HEK293 (cell line): Measurements from ENCODE around the gene MACROH2A2.

Experiments used
- BCL11B ChIP-seq: fragments of 450-650 bp; formaldehyde crosslinking; IDR thresholded peaks from 2 replicates; pipeline ENCODE4 v1.5.1; 2016; ENCODE audit warnings: low read depth, missing biosample characterization, missing genetic modification characterization
- EGR2 ChIP-seq: fragments of 450-650 bp; formaldehyde crosslinking; IDR thresholded peaks from 2 replicates; pipeline ENCODE4 v1.5.1; 2016; ENCODE audit warnings: low read depth, missing biosample characterization, missing genetic modification characterization
- IKZF3 ChIP-seq: fragments of 450-650 bp; IDR thresholded peaks from 2 replicates; pipeline ENCODE4 v1.5.0; 2018; ENCODE audit warnings: missing biosample characterization, mild to moderate bottlenecking, missing genetic modification characterization, moderate library complexity
- MEIS1 ChIP-seq: sonication (generic); formaldehyde crosslinking; IDR thresholded peaks from 2 replicates; pipeline ENCODE4 v1.8.1; 2022; ENCODE audit warnings: missing genetic modification reagents, mild to moderate bottlenecking, borderline replicate concordance
- OSR2 ChIP-seq: fragments of 450-650 bp; formaldehyde crosslinking; IDR thresholded peaks from 2 replicates; pipeline ENCODE4 v1.5.1; 2016; ENCODE audit warnings: missing biosample characterization, missing genetic modification characterization
- SP7 ChIP-seq: fragments of 450-650 bp; formaldehyde crosslinking; IDR thresholded peaks from 2 replicates; pipeline ENCODE4 v1.5.1; 2016; ENCODE audit warnings: missing biosample characterization, missing genetic modification characterization
- ZBTB17 ChIP-seq: fragments of 450-650 bp; formaldehyde crosslinking; IDR thresholded peaks from 2 replicates; pipeline ENCODE4 v1.5.1; 2016; ENCODE audit warnings: missing biosample characterization, missing genetic modification characterization
- ZBTB20 ChIP-seq: fragments of 450-650 bp; formaldehyde crosslinking; IDR thresholded peaks from 2 replicates; pipeline ENCODE4 v1.5.1; 2016; ENCODE audit warnings: missing biosample characterization, missing genetic modification characterization
- ZNF133 ChIP-seq: fragments of 450-650 bp; formaldehyde crosslinking; IDR thresholded peaks from 2 replicates; pipeline ENCODE4 v1.5.1; 2016; ENCODE audit warnings: missing biosample characterization, missing genetic modification characterization
- ZNF214 ChIP-seq: fragments of 450-650 bp; formaldehyde crosslinking; IDR thresholded peaks from 2 replicates; pipeline ENCODE4 v1.5.1; 2017; ENCODE audit warnings: missing biosample characterization, mild to moderate bottlenecking, missing genetic modification characterization, borderline replicate concordance
- ZNF24 ChIP-seq: fragments of 450-650 bp; formaldehyde crosslinking; IDR thresholded peaks from 2 replicates; pipeline ENCODE4 v1.5.1; 2016; ENCODE audit warnings: missing biosample characterization, missing genetic modification characterization
- ZNF324 ChIP-seq: fragments of 450-650 bp; formaldehyde crosslinking; IDR thresholded peaks from 2 replicates; pipeline ENCODE4 v1.5.1; 2016; ENCODE audit warnings: missing biosample characterization, missing genetic modification characterization
- ZNF473 ChIP-seq: fragments of 450-650 bp; formaldehyde crosslinking; IDR thresholded peaks from 2 replicates; pipeline ENCODE4 v1.5.1; 2017; ENCODE audit warnings: missing biosample characterization, missing genetic modification characterization
- ZNF501 ChIP-seq: fragments of 450-650 bp; formaldehyde crosslinking; IDR thresholded peaks from 2 replicates; pipeline ENCODE4 v1.5.1; 2016; ENCODE audit warnings: missing biosample characterization, missing genetic modification characterization
- ZNF610 ChIP-seq: fragments of 450-650 bp; formaldehyde crosslinking; IDR thresholded peaks from 2 replicates; pipeline ENCODE4 v1.5.1; 2016; ENCODE audit warnings: missing biosample characterization, missing genetic modification characterization, borderline replicate concordance
- ZNF626 ChIP-seq: fragments of 450-650 bp; sonication (Bioruptor Pico); formaldehyde crosslinking; IDR thresholded peaks from 2 replicates; pipeline ENCODE4 v1.5.1; 2018; ENCODE audit warnings: missing biosample characterization, missing genetic modification characterization, inconsistent platforms
- ZNF629 ChIP-seq: fragments of 450-650 bp; formaldehyde crosslinking; IDR thresholded peaks from 2 replicates; pipeline ENCODE4 v1.5.1; 2017; ENCODE audit warnings: missing biosample characterization, missing genetic modification characterization
- ZXDB ChIP-seq: fragments of 450-650 bp; formaldehyde crosslinking; IDR thresholded peaks from 2 replicates; pipeline ENCODE4 v1.5.1; 2016; ENCODE audit warnings: missing biosample characterization, missing genetic modification characterization
- TF ChIP-seq, protein P1 (sequence below): fragments of 450-650 bp; formaldehyde crosslinking; IDR thresholded peaks from 2 replicates; pipeline ENCODE4 v1.5.1; 2016; ENCODE audit warnings: missing biosample characterization, missing genetic modification characterization
- TF ChIP-seq, protein P2 (sequence below): fragments of 450-650 bp; formaldehyde crosslinking; IDR thresholded peaks from 2 replicates; pipeline ENCODE4 v1.5.1; 2016; ENCODE audit warnings: missing biosample characterization, missing genetic modification characterization
- TF ChIP-seq, protein P3 (sequence below): fragments of 450-650 bp; formaldehyde crosslinking; IDR thresholded peaks from 2 replicates; pipeline ENCODE4 v1.5.1; 2016; ENCODE audit warnings: missing biosample characterization, missing genetic modification characterization
- TF ChIP-seq, protein P4 (sequence below): fragments of 450-650 bp; formaldehyde crosslinking; IDR thresholded peaks from 2 replicates; pipeline ENCODE4 v1.5.1; 2016; ENCODE audit warnings: missing biosample characterization, missing genetic modification characterization
- TF ChIP-seq, protein P5 (sequence below): fragments of 450-650 bp; formaldehyde crosslinking; IDR thresholded peaks from 2 replicates; pipeline ENCODE4 v1.5.1; 2017; ENCODE audit warnings: missing biosample characterization, missing genetic modification characterization

Gene MACROH2A2

DNA sequence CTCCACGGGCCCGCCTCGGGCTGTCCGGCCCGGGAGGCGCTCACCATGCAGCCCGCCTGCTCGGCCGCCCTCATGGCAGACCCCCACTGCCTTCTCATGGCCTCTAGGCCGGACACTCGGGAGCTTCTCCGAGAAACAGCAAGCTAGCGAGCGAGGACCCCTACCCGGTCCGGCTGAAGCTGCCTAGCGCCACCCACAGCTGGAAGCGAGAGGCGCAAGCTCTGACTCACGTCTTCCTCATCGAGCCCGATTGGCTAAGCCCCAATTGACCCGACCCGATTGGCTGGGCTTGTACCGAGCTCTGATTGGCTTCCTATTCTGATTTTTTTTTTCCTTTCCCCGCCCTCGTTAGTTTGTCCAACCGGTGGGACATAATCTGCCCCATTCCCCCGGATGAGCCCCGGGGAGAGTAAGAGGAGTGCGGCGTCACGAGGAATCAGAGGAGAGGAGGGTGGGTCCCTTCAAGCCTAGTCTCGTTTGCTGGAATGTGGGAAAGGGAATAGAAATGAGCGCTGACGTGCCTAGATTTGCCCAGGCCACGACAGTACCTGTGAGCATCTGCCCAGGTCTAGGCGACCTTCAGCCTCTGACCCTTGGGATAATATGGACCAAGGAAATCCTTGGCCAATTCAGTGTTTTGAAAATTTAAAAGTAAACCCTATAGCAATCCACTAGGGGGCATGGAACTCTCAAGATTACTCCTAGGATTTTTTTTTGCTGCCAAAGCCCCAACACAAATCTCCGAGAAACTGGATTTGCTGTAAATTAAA, 94.0 kb downstream of the MACROH2A2 start, which contains the start of gene TYSND1 (continued):
- no peak for TF ChIP-seq EGR2
- TF ChIP-seq, protein P1, sequence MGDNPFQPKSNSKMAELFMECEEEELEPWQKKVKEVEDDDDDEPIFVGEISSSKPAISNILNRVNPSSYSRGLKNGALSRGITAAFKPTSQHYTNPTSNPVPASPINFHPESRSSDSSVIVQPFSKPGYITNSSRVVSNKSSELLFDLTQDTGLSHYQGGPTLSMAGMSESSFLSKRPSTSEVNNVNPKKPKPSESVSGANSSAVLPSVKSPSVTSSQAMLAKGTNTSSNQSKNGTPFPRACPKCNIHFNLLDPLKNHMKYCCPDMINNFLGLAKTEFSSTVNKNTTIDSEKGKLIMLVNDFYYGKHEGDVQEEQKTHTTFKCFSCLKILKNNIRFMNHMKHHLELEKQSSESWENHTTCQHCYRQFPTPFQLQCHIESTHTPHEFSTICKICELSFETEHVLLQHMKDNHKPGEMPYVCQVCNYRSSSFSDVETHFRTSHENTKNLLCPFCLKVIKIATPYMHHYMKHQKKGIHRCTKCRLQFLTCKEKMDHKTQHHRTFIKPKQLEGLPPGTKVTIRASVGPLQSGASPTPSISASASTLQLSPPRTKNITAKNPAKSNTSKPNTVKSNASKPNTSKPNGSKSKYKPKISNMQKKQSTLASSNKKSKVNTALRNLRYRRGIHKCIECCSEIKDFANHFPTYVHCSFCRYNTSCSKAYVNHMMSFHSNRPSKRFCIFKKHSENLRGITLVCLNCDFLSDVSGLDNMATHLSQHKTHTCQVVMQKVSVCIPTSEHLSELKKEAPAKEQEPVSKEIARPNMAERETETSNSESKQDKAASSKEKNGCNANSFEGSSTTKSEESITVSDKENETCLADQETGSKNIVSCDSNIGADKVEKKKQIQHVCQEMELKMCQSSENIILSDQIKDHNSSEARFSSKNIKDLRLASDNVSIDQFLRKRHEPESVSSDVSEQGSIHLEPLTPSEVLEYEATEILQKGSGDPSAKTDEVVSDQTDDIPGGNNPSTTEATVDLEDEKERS (tag by site-specific recombination), result no peak
- peak; percentile 72 for TF ChIP-seq ZNF629 (tag by site-specific recombination)
- TF ChIP-seq, protein P2, sequence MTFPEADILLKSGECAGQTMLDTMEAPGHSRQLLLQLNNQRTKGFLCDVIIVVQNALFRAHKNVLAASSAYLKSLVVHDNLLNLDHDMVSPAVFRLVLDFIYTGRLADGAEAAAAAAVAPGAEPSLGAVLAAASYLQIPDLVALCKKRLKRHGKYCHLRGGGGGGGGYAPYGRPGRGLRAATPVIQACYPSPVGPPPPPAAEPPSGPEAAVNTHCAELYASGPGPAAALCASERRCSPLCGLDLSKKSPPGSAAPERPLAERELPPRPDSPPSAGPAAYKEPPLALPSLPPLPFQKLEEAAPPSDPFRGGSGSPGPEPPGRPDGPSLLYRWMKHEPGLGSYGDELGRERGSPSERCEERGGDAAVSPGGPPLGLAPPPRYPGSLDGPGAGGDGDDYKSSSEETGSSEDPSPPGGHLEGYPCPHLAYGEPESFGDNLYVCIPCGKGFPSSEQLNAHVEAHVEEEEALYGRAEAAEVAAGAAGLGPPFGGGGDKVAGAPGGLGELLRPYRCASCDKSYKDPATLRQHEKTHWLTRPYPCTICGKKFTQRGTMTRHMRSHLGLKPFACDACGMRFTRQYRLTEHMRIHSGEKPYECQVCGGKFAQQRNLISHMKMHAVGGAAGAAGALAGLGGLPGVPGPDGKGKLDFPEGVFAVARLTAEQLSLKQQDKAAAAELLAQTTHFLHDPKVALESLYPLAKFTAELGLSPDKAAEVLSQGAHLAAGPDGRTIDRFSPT (tag by site-specific recombination), result no peak
- peak; percentile 97 for TF ChIP-seq ZBTB17 (tag by site-specific recombination)
- 0 out of 2 replicates have a peak, but pooled peaks have one; percentile 27 for TF ChIP-seq ZNF24 (tag by site-specific recombination)
- peak; percentile 59; the same call in 1 of the 2 replicates for TF ChIP-seq BCL11B (tag by site-specific recombination)
- no peak for TF ChIP-seq ZNF133
- TF ChIP-seq ZXDB (tag by site-specific recombination), result peak; percentile 76
- no peak; the same call in 1 of the 2 replicates for TF ChIP-seq ZNF324
- TF ChIP-seq ZNF501 (tag by site-specific recombination), result peak; percentile 75; the same call in 1 of the 2 replicates
- peak; percentile 57 for TF ChIP-seq ZBTB20 (tag by site-specific recombination)
- TF ChIP-seq SP7 (tag by site-specific recombination), result peak; percentile 84
- TF ChIP-seq, protein P3, sequence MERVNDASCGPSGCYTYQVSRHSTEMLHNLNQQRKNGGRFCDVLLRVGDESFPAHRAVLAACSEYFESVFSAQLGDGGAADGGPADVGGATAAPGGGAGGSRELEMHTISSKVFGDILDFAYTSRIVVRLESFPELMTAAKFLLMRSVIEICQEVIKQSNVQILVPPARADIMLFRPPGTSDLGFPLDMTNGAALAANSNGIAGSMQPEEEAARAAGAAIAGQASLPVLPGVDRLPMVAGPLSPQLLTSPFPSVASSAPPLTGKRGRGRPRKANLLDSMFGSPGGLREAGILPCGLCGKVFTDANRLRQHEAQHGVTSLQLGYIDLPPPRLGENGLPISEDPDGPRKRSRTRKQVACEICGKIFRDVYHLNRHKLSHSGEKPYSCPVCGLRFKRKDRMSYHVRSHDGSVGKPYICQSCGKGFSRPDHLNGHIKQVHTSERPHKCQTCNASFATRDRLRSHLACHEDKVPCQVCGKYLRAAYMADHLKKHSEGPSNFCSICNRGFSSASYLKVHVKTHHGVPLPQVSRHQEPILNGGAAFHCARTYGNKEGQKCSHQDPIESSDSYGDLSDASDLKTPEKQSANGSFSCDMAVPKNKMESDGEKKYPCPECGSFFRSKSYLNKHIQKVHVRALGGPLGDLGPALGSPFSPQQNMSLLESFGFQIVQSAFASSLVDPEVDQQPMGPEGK (tag by site-specific recombination), result peak; percentile 96
- peak; percentile 96 for TF ChIP-seq IKZF3 (tag by site-specific recombination)
- no peak for TF ChIP-seq OSR2 (tag by site-specific recombination)
- TF ChIP-seq, protein P4, sequence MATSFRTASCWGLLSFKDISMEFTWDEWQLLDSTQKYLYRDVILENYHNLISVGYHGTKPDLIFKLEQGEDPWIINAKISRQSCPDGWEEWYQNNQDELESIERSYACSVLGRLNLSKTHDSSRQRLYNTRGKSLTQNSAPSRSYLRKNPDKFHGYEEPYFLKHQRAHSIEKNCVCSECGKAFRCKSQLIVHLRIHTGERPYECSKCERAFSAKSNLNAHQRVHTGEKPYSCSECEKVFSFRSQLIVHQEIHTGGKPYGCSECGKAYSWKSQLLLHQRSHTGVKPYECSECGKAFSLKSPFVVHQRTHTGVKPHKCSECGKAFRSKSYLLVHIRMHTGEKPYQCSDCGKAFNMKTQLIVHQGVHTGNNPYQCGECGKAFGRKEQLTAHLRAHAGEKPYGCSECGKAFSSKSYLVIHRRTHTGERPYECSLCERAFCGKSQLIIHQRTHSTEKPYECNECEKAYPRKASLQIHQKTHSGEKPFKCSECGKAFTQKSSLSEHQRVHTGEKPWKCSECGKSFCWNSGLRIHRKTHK (tag by site-specific recombination), result no peak
- TF ChIP-seq ZNF610 (tag by site-specific recombination), result 0 out of 2 replicates have a peak, but pooled peaks have one; percentile 13
- TF ChIP-seq MEIS1 (CRISPR knock-in tag), result no peak
- TF ChIP-seq, protein P5, sequence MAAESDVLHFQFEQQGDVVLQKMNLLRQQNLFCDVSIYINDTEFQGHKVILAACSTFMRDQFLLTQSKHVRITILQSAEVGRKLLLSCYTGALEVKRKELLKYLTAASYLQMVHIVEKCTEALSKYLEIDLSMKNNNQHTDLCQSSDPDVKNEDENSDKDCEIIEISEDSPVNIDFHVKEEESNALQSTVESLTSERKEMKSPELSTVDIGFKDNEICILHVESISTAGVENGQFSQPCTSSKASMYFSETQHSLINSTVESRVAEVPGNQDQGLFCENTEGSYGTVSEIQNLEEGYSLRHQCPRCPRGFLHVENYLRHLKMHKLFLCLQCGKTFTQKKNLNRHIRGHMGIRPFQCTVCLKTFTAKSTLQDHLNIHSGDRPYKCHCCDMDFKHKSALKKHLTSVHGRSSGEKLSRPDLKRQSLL, result no peak
- TF ChIP-seq ZNF626 (tag by site-specific recombination), result no peak
- TF ChIP-seq ZNF473 (tag by site-specific recombination), result no peak
- no peak for TF ChIP-seq ZNF214
